DOHH2 (cell line): ENCODE data around the gene EID2B.

ENCODE experiments used
- H3F3A ChIP-seq: fragments of 200-600 bp; sonication (generic), shearing (Covaris generic); 2 replicates; pipeline ENCODE4 v1.6.0; 2016; ENCODE audit warnings: antibody characterized with exemption, mild to moderate bottlenecking; ENCODE audit not compliant: control insufficient read depth, insufficient read depth
- H3K27ac ChIP-seq: fragments of 200-600 bp; sonication (generic); 2 replicates; pipeline ENCODE4 v1.5.1; 2014; ENCODE audit warnings: low read depth, mild to moderate bottlenecking, low read length, moderate library complexity
- H3K27me3 ChIP-seq: fragments of 200-600 bp; sonication (generic); 2 replicates; pipeline ENCODE4 v1.6.1; 2014; ENCODE audit warnings: mild to moderate bottlenecking, low read length, mixed read lengths; ENCODE audit not compliant: control insufficient read depth
- H3K36me3 ChIP-seq: fragments of 200-600 bp; sonication (generic); 2 replicates; pipeline ENCODE4 v1.6.1; 2014; ENCODE audit warnings: mild to moderate bottlenecking, low read length, moderate library complexity, mixed read lengths; ENCODE audit not compliant: control insufficient read depth
- H3K4me1 ChIP-seq: fragments of 200-600 bp; sonication (generic); 2 replicates; pipeline ENCODE4 v1.6.1; 2014; ENCODE audit warnings: mild to moderate bottlenecking, low read length, mixed read lengths; ENCODE audit not compliant: control insufficient read depth
- H3K4me2 ChIP-seq: fragments of 200-600 bp; sonication (generic); 2 replicates; pipeline ENCODE4 v1.6.0; 2014; ENCODE audit warnings: mild to moderate bottlenecking, low read length, moderate library complexity
- H3K4me3 ChIP-seq: fragments of 200-600 bp; sonication (generic); 2 replicates; pipeline ENCODE4 v1.5.1; 2014; ENCODE audit warnings: mild to moderate bottlenecking, low read length, mixed read lengths
- H3K79me2 ChIP-seq: fragments of 200-600 bp; sonication (generic); 2 replicates; pipeline ENCODE4 v1.6.1; 2014; ENCODE audit warnings: mild to moderate bottlenecking, low read length, mixed read lengths; ENCODE audit not compliant: control insufficient read depth
- H3K9me2 ChIP-seq: fragments of 200-600 bp; sonication (generic); replicated peaks from 2 replicates; pipeline ENCODE4 v1.6.1; 2014; ENCODE audit warnings: mild to moderate bottlenecking, low read length, mixed read lengths; ENCODE audit not compliant: control insufficient read depth
- H3K9me3 ChIP-seq: fragments of 200-600 bp; sonication (generic); 2 replicates; pipeline ENCODE4 v1.6.1; 2014; ENCODE audit warnings: antibody characterized with exemption, low read length, mixed read lengths; ENCODE audit not compliant: control insufficient read depth, insufficient read depth
- H4K20me1 ChIP-seq: fragments of 200-600 bp; sonication (generic); 2 replicates; pipeline ENCODE4 v1.6.0; 2014; ENCODE audit warnings: low read depth, mild to moderate bottlenecking, antibody characterized with exemption, low read length, moderate library complexity; ENCODE audit not compliant: control insufficient read depth, insufficient read depth
- CTCF ChIP-seq: fragments of 200-600 bp; sonication (generic); IDR thresholded peaks from one replicate; pipeline ENCODE4 v1.5.1; 2014; ENCODE audit warnings: antibody characterized with exemption, mild to moderate bottlenecking, low read depth, low read length; ENCODE audit not compliant: poor library complexity, severe bottlenecking
- EZH2phosphoT487 ChIP-seq: fragments of 200-600 bp; sonication (generic); IDR thresholded peaks from 2 replicates; pipeline ENCODE4 v1.6.1; 2017; ENCODE audit warnings: borderline replicate concordance, mild to moderate bottlenecking, antibody characterized with exemption, low read length, moderate library complexity, mixed read lengths

Gene EID2B

GRCh38 chr19:39496063-39496462 is 36.6 kb downstream of the EID2B start:
- H3K27me3 ChIP-seq = peaks cover 32% of the 10 kb centered on the region
- H4K20me1 ChIP-seq = no peaks in the 10 kb centered on the region
- TF ChIP-seq CTCF (no peak), EZH2phosphoT487 (no peak)
- no peak overlapping the region for H3K27ac ChIP-seq
- 0 out of 2 replicates have a peak, but pooled peaks cover 3% of the 10 kb centered on the region for H3K36me3 ChIP-seq
- H3K4me2 ChIP-seq = no peak overlapping the region
- no peaks in the 10 kb centered on the region for H3K79me2 ChIP-seq
- peaks cover 3% of the 10 kb centered on the region for H3F3A ChIP-seq
- H3K4me1 ChIP-seq = peaks cover 23% of the 10 kb centered on the region
- H3K9me3 ChIP-seq = no peaks in the 10 kb centered on the region
- H3K4me3 ChIP-seq = no peak overlapping the region
- no peaks in the 10 kb centered on the region for H3K9me2 ChIP-seq

GRCh38 chr19:39494661-39495060 is 38.0 kb downstream of the EID2B start:
- no peaks in the 10 kb centered on the region for H3K9me3 ChIP-seq
- no peak overlapping the region for H3K4me2 ChIP-seq
- H4K20me1 ChIP-seq = no peaks in the 10 kb centered on the region
- H3K79me2 ChIP-seq = no peaks in the 10 kb centered on the region
- H3K4me3 ChIP-seq = no peak overlapping the region
- no peaks in the 10 kb centered on the region for H3K9me2 ChIP-seq
- no peak overlapping the region for H3K27ac ChIP-seq
- peaks cover 3% of the 10 kb centered on the region for H3F3A ChIP-seq
- H3K4me1 ChIP-seq = peaks cover 23% of the 10 kb centered on the region
- H3K36me3 ChIP-seq = peaks cover 11% of the 10 kb centered on the region
- TF ChIP-seq EZH2phosphoT487 (no peak), CTCF (no peak)
- H3K27me3 ChIP-seq = peaks cover 21% of the 10 kb centered on the region

GRCh38 chr19:39492788-39493187 is 39.9 kb downstream of the EID2B start:
- TF ChIP-seq EZH2phosphoT487 (no peak), CTCF (no peak)
- peaks cover 30% of the 10 kb centered on the region for H3K36me3 ChIP-seq
- peaks cover 3% of the 10 kb centered on the region for H3F3A ChIP-seq
- H3K9me3 ChIP-seq = no peaks in the 10 kb centered on the region
- H4K20me1 ChIP-seq = no peaks in the 10 kb centered on the region
- no peak overlapping the region for H3K4me2 ChIP-seq
- no peak overlapping the region for H3K4me3 ChIP-seq
- H3K4me1 ChIP-seq = peaks cover 5% of the 10 kb centered on the region
- H3K9me2 ChIP-seq = no peaks in the 10 kb centered on the region
- no peak overlapping the region for H3K27ac ChIP-seq
- peaks cover 6% of the 10 kb centered on the region; the same call in 1 of the 2 replicates for H3K27me3 ChIP-seq
- no peaks in the 10 kb centered on the region for H3K79me2 ChIP-seq
